Stimulated activated CD4-positive, alpha-beta T cell treated with anti-CD3 and anti-CD28 coated beads, Interleukin-15, amount 100 ng/mL, for 24 hours (primary cell): ENCODE results near the gene PCSK6.
"Not testable (repeated sequence)": the region's sequence is repeated elsewhere in the genome, so short reads cannot be mapped to it uniquely, and the experiment has no call there.

Experiments used
- DNase-seq: peaks from one replicate; pipeline ENCODE4 v3.0.0-alpha.2; 2020

Gene PCSK6

GRCh38 chr15:101481917-101482525 lies 7.5 kb downstream of the PCSK6 start:
- no peak for DNase-seq

GRCh38 chr15:101481381-101481705 lies 8.2 kb downstream of the PCSK6 start:
- DNase-seq = no peak

DNA sequence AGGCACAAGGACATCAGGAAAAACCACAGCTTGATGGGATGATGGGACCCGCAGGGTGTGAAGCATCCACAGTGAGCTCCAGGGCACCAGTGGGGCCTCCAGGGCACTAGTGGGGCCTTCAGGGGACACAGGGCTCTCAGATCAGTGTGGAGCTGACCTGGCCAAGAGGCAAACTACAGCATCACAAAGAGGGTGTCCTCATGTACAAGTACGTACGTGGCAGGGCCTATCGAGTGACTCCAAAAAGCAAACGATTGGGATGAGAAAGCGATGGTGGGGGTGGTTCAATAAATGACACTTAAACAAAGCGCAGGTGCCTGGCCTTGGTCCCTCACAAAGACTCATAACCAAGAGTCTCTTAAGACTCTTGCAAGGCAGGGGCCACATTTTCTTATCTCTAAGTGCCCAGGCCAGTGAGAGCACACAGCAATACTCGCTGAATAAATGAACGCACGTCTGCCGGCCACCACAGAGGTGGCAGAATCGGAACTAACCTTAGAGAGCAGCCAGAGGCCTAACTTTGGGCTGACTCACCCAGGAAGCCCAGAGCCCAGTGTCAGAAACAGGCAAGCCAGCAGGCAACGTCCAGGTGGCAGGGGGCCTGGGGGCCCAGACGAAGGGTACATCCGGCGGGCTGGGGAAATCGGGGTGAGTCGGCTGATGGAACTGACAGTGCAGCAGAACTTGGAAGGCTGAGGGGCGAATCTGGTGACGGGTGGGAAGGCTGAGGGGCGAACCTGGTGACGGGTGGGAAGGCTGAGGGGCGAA lies 8.7 kb downstream of the PCSK6 start:
- DNase-seq = no peak

DNA sequence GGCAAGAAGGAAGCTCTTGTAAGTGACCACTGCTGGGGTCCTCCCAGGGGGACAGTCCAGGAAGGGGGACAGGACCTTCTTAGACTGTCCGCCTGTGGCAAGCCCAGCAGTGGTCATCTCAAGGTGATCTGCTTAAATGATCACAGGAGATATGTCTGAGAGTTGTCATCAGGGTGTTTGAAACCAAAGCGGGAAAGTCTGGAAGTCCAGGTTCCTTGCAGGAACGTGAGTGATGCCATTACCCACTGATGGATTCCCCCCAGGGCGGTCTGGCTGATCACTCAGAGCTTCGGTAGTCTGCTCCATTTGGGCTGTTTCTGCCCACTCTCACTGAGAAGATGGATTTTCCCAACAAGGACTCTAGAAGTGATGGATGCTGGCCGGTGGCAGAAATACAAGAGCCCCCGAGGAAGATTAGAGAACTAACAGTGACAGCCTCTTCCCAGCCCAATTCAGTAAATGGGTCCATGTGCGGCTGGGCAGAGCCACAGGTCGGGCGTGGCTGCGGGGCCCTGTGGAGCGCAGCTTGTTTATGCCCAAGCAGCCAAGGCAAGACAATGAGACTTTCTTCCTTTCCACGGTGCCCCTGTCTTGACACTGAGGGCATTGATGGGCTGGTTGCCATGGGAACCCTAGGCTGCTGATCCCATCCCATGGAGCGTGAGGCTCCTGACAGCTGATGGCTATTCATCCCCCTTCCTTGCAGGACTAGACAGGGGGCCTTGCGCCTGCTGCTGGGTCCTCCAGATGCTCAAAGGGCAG lies 9.5 kb downstream of the PCSK6 start:
- DNase-seq = no peak

- no peak for DNase-seq
Observed at GRCh38 chr15:101479342-101479845, 10.1 kb downstream of the PCSK6 start.

DNA sequence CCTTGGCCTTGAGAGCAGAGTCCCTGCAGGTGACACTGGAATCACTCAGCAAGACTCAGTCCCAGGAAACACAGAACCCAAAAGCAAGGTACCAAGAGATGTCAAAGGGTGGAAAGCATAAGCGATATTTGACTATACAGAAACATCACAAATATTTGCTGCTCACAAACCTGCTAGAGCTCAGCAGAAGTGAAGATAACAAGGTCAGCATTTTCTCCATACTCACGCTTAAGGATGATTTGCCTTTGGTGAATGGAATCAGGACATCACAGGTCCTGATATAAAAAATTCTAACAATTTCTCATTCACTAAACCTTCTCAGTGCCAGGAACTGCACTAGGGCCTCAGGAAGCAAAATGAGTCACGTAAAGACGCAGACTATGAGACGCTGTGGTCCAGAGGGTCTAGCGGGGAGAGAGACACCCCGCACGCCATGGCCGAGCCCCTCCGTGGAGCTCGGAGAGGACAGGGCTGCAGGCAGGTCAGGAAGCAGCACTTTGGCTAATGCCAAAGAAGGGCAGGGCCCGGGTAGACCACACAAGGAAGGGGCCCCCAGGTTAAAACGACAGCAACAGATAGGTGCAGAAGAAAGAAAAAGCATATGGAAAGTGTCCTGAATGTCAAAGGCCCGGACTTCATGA lies 10.7 kb downstream of the PCSK6 start:
- no peak for DNase-seq

DNA sequence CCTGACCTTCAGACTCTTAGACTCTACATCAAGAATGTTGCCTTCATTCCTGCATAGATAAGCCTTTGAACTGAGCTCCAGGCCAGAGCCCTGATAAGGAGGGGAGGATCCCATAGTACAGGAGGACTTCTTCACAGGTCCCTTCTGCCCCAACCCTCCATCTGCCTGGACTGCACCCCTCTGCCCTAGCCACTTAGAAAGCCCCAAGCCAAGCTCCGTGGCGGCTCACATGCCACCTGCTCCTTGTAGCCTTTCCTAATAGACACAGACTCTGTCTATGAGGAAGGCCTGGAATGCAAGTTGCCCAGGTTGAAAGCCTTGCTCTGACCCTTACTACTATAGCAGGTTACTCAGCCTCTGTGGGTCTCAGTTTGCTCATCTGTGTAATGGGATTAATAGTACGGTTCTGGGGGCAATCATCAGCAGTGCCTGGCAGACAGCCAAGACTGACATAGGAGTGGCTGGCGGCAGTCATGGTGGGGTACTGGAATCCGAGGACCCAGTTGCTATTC lies 11.6 kb downstream of the PCSK6 start:
- no peak for DNase-seq

GRCh38 chr15:101476756-101477155 lies 12.8 kb downstream of the PCSK6 start:
- no peak for DNase-seq

- DNase-seq = no peak
Observed at GRCh38 chr15:101474983-101475382, 14.5 kb downstream of the PCSK6 start.

GRCh38 chr15:101474233-101474632 lies 15.3 kb downstream of the PCSK6 start:
- no peak for DNase-seq

GRCh38 chr15:101472033-101472432 lies 17.5 kb downstream of the PCSK6 start:
- DNase-seq = no peak

DNA sequence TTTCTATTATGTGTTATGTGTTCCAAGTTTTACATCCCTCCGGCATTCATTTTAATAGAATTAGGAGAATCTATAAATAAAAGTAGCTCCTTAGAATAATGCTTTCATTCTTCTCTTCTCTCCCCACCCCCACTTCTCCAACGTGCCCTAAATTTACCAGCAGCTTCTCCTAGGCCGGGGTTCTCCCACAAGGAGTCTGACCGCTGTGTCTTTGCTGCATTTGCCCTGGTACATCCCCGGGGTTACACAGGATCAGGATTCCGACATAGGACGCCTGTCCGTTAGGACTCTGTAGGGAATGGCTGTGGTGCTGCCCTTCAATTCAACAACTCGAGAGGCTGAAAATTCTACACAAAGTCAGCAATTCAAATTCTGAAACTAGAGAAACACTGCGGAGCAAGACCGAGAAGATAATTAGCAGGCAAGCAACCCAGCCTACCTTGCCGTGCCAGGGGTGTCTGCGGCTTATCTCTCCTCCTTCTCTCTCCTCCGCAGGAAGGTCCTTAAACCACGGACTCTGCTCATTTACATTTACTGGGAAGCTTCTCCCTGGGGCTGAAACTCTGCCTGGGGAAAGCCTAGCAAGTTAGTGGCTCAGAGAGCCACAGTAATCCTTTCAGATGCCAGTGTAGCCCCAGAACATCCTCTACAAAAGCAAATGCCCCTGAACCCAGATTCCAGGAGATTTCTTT lies 18.8 kb downstream of the PCSK6 start:
- no peak for DNase-seq

- no peak for DNase-seq
Observed at GRCh38 chr15:101469520-101470288, 19.8 kb downstream of the PCSK6 start.

GRCh38 chr15:101466188-101466587 lies 23.3 kb downstream of the PCSK6 start:
- DNase-seq = no peak

GRCh38 chr15:101464999-101465669 lies 24.4 kb downstream of the PCSK6 start:
- DNase-seq = no peak

- DNase-seq = no peak
Observed at GRCh38 chr15:101464256-101464998, 25.1 kb downstream of the PCSK6 start.

DNA sequence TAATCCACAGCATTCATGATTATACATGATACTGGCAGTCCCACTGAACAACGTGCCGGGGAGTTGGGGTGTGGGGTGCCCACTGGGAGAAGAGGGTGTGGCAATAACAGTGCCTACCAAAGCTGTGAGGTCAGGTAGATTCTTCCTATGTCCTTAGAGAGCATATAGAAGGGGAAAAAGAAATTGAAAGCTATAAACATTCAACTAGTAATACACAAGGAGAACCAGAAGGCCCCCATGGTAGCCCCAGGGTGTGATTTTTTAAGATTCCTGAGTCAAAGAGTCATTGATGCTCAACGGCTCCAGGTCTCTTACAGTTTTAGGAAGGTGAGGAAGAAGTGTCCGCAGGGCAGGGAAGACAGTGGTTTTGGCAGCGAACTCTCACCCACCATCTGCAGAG lies 25.8 kb downstream of the PCSK6 start:
- DNase-seq = not testable (repeated sequence)

DNA sequence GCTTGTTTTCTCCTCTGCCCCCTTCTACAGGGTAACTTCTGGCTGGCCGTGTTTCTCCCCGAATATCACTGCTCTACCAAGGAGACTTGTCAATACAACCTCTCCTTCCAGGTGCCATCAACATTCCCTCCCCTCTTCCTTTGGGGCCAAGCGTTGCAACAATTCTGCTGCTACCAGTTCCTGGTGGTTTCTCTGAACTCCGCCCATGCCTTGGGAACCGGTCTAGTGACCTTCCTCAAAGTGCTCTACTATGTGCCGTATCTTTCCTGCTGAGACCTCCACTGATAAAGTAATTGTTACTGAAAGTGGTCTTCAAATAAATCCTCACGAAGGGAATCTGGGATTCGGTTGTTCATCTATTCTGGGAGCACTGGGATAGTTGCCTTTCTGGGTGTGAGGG lies 26.2 kb downstream of the PCSK6 start:
- no peak for DNase-seq

GRCh38 chr15:101461097-101461496 lies 28.4 kb downstream of the PCSK6 start:
- DNase-seq = no peak

DNA sequence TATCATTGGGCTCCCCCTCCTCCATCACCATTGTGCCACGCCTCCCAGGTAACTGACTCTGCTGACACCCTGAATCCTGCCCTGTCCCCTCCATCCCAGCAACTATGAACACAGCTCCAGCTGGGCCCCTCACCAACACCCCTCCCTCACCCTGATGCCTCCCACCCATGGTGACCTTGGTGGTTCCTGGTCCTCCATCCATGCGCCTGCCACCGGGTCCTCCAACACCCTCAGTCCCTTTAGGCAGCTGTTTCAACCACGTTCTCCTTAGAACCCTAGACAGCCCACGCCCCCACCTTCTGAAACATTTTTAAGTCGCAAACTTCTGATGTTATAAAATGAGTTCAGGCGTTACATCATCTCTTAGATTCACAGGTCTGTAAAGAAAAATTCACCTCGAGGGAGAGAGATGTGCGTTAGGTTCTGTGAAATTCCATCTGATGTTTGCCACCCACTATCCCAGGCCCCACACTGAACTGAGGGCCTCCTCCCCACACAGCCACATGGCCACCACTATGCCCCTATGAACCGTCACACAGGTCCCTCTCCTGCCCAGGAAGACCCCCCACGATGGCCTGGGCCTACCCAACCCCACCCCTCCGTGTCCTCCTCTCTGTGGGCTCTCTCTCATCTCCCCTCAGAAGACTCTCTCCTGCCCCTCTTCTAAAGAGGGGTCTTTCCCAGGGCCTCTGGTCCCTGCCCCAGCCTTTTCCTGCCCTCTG lies 29.8 kb downstream of the PCSK6 start:
- no peak for DNase-seq
